Hepatocyte (in vitro differentiated cells): ENCODE measurements around the gene STX8. TPM values are rescaled to one million over a fixed set of nuclear protein-coding genes. Genes with fewer than 3 reads are reported as not detected.

Experiments
- DNase-seq: peaks from one replicate; pipeline ENCODE4 v3.0.0-alpha.2; 2016; ENCODE audit warnings: low spot score
- H2AFZ ChIP-seq: fragments of 200-600 bp; sonication (generic); 2 replicates; pipeline ENCODE4 v1.6.0; 2016; ENCODE audit warnings: antibody characterized with exemption, mild to moderate bottlenecking
- H3K27ac ChIP-seq: fragments of 200-600 bp; sonication (generic); 2 replicates; pipeline ENCODE4 v1.5.1; 2016; ENCODE audit warnings: mild to moderate bottlenecking
- H3K27me3 ChIP-seq: fragments of 200-600 bp; sonication (generic); 2 replicates; pipeline ENCODE4 v1.6.1; 2016
- H3K36me3 ChIP-seq: fragments of 200-600 bp; sonication (generic); replicated peaks from 2 replicates; pipeline ENCODE4 v1.5.1; 2016; ENCODE audit warnings: low read depth; ENCODE audit not compliant: insufficient read depth
- H3K4me1 ChIP-seq: fragments of 200-600 bp; sonication (generic); 2 replicates; pipeline ENCODE4 v1.5.1; 2016; ENCODE audit warnings: mild to moderate bottlenecking, moderate library complexity; ENCODE audit not compliant: insufficient read depth
- H3K4me2 ChIP-seq: fragments of 200-600 bp; sonication (generic); 2 replicates; pipeline ENCODE4 v1.6.0; 2016
- H3K4me3 ChIP-seq: fragments of 200-600 bp; sonication (generic); 2 replicates; pipeline ENCODE4 v1.5.1; 2016; ENCODE audit warnings: mild to moderate bottlenecking
- H3K79me2 ChIP-seq: fragments of 200-600 bp; sonication (generic); 2 replicates; pipeline ENCODE4 v1.6.0; 2017; ENCODE audit warnings: mild to moderate bottlenecking
- H3K9me2 ChIP-seq: fragments of 200-600 bp; sonication (generic); replicated peaks from 2 replicates; pipeline ENCODE4 v1.6.0; 2017; ENCODE audit warnings: mild to moderate bottlenecking; ENCODE audit not compliant: insufficient read depth
- H3K9me3 ChIP-seq: fragments of 200-600 bp; sonication (generic); 2 replicates; pipeline ENCODE4 v1.5.1; 2016; ENCODE audit warnings: low read depth, mild to moderate bottlenecking
- H4K20me1 ChIP-seq: fragments of 200-600 bp; sonication (generic); 2 replicates; pipeline ENCODE4 v1.6.0; 2016; ENCODE audit warnings: mild to moderate bottlenecking; ENCODE audit not compliant: insufficient read depth, poor library complexity, severe bottlenecking
- CTCF ChIP-seq: fragments of 200-600 bp; sonication (generic); IDR thresholded peaks from 2 replicates; pipeline ENCODE4 v1.5.1; 2016; ENCODE audit warnings: antibody characterized with exemption, mild to moderate bottlenecking; ENCODE audit not compliant: poor library complexity
- EZH2 ChIP-seq: fragments of 200-600 bp; sonication (generic); IDR thresholded peaks from 2 replicates; pipeline ENCODE4 v1.6.1; 2016; ENCODE audit warnings: antibody characterized with exemption, mild to moderate bottlenecking, borderline replicate concordance
- EZH2phosphoT487 ChIP-seq: fragments of 200-600 bp; sonication (generic); IDR thresholded peaks from one replicate; pipeline ENCODE4 v1.6.1; 2018; ENCODE audit warnings: antibody characterized with exemption, mild to moderate bottlenecking, low read depth, moderate library complexity; ENCODE audit not compliant: unreplicated experiment, severe bottlenecking
- WGBS: methylation state at CpG from one replicate; pipeline ENCODE4 v1.1.6; 2016; ENCODE audit warnings: low lambda C conversion rate; ENCODE audit errors: missing lambda C conversion rate; 5-methylcytosine and 5-hydroxymethylcytosine counted together
- polyA plus RNA-seq: library from polyadenylated mRNA; unstranded; fragments of >200 nt; fragmentation: Nextera tagmentation; extraction: Ambion mirVana; gene quantifications from 2 replicates; pipeline ENCODE4 v1.2.1, GENCODE V29; 2016
- total RNA-seq: library from RNA; depleted of rRNA; stranded (reverse); fragments of >200 nt; gene quantifications from 2 replicates; pipeline ENCODE4 v1.2.3, GENCODE V29; 2014

Gene STX8
- total and polyA plus RNA-seq, 2 experiments from 2014 or later, result 40.6 to 64.7 TPM

GRCh38 chr17:9533441-9533840 is 42.2 kb downstream of the STX8 start:
- 83% methylated on average over 4 of the region's 4 CpGs for WGBS
- no peaks in the 10 kb centered on the region for H3K9me2 ChIP-seq
- H3K79me2 ChIP-seq, result no peaks in the 10 kb centered on the region
- no peak overlapping the region for H2AFZ ChIP-seq
- no peaks in the 10 kb centered on the region for H3K36me3 ChIP-seq
- no peaks in the 10 kb centered on the region for H4K20me1 ChIP-seq
- H3K4me2 ChIP-seq, result no peak overlapping the region
- H3K4me3 ChIP-seq, result no peak overlapping the region
- TF ChIP-seq EZH2 (no peak), CTCF (no peak), EZH2phosphoT487 (no peak)
- H3K27me3 ChIP-seq, result no peaks in the 10 kb centered on the region
- DNase-seq, result no peak
- no peaks in the 10 kb centered on the region for H3K9me3 ChIP-seq
- no peaks in the 10 kb centered on the region for H3K4me1 ChIP-seq
- H3K27ac ChIP-seq, result no peak overlapping the region

- Histone ChIP-seq H3K4me3 (no peak overlapping the region), H3K4me1 (no peaks in the 10 kb centered on the region), H3K27me3 (no peaks in the 10 kb centered on the region), H2AFZ (no peak overlapping the region), H3K79me2 (no peaks in the 10 kb centered on the region), H3K9me3 (no peaks in the 10 kb centered on the region), H3K9me2 (no peaks in the 10 kb centered on the region), H4K20me1 (no peaks in the 10 kb centered on the region), H3K4me2 (no peak overlapping the region), H3K27ac (no peak overlapping the region), H3K36me3 (no peaks in the 10 kb centered on the region)
- DNase-seq, result no peak
- WGBS, result 97% methylated on average over 3 of the region's 3 CpGs
- TF ChIP-seq EZH2 (no peak), CTCF (no peak), EZH2phosphoT487 (no peak)
Measured at GRCh38 chr17:9532715-9533114, 42.9 kb downstream of the STX8 start.

GRCh38 chr17:9531034-9531433 is 44.6 kb downstream of the STX8 start:
- peak; percentile 7 for DNase-seq
- no peaks in the 10 kb centered on the region for H3K9me3 ChIP-seq
- no peaks in the 10 kb centered on the region for H3K9me2 ChIP-seq
- H2AFZ ChIP-seq, result no peak overlapping the region
- H3K4me3 ChIP-seq, result no peak overlapping the region
- H3K27me3 ChIP-seq, result no peaks in the 10 kb centered on the region
- WGBS, result 24% methylated on average over 2 of the region's 2 CpGs
- no peak overlapping the region for H3K27ac ChIP-seq
- H3K79me2 ChIP-seq, result no peaks in the 10 kb centered on the region
- no peak for TF ChIP-seq EZH2phosphoT487
- no peak for TF ChIP-seq CTCF
- TF ChIP-seq EZH2, result no peak
- H3K36me3 ChIP-seq, result no peaks in the 10 kb centered on the region
- H4K20me1 ChIP-seq, result no peaks in the 10 kb centered on the region
- no peaks in the 10 kb centered on the region for H3K4me1 ChIP-seq
- H3K4me2 ChIP-seq, result no peak overlapping the region
